HG03025 (cell line): ENCODE measurements around the gene CFAP410.

ENCODE experiments used
- ATAC-seq: cut with Tn5 transposase; IDR thresholded peaks from one replicate; pipeline ENCODE4 v1.9.1; 2021; ENCODE audit warnings: mild to moderate bottlenecking, moderate library complexity; ENCODE audit not compliant: unreplicated experiment, low FRiP score

CFAP410 gene

DNA sequence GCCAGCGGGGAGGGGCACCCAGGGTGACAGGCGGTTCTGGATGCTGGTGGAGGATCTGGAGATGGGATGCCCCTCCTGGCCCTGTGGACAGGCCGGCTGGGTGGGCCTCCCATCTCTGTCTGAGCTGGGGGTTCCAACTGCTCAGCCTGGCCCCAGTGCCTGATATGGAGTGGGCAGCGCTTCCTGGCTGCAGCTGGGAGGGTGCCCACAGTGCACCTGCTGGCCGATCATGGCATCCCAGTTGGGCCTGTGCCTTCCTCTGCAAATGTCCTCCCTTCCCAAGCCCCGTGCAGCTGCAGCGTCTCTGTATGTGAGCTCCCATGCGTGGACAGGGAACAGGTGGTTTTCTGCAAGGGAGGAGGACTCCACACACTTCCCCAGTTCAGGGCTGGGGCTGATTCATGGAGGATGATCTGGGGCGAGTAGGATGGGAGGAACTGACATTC, 37.2 kb downstream of the CFAP410 start:
- no peak for ATAC-seq

DNA sequence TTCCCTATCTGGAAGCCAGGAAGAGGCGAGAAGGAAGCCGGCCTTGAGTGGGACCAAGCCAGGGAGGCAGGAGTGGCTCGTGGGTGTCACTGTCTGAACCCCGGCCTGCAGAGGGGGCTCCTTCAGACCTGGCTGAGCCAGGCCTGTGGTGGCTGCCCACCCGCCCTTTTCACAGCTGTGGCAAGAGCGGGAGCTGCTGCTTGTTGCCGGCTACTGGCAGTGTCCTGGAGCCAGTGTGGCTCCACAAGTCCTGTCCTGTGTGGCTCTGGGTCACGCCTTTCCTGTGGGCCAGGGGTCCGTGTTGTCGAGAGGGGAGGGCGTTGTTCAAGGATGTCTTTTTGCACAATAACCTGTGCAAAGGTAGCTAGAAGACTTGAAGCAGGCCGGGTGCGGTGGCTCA, 38.0 kb downstream of the CFAP410 start:
- ATAC-seq = no peak

DNA sequence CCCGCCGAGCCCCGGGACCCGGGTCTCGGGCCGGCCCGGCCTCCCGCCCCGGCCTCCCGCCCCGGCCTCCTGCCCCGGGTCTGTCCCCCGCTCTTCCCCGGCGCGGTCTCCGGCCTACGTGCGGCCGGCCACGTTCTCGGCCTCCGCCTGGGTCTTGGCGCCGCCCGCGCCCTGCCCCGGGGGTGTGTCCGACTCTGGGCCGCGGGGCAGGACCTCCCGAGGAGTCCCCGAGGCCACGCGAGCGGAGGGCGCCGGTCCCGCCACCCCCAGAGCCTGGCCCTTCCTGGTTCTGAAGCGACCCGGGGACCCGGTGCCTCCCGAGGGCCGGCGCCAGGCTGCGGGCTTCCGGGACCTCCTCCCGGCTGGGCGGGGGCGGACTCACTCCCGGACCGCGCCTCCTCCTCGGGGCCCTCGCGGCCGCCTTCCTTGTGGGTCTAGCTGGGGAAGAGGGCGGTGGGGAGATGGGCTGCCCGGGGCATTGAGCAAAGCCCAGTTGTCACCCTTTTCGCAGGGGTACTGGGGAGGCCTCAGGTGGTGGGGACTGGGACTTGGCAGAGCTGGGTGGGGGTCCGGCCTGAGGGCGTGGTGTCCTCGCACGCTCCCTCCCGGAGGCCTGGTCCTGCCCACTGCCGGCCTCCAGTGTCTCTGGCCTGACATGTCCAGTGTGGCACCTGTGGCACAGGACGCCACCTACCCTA, 38.8 kb downstream of the CFAP410 start:
- ATAC-seq = peak; percentile 30

DNA sequence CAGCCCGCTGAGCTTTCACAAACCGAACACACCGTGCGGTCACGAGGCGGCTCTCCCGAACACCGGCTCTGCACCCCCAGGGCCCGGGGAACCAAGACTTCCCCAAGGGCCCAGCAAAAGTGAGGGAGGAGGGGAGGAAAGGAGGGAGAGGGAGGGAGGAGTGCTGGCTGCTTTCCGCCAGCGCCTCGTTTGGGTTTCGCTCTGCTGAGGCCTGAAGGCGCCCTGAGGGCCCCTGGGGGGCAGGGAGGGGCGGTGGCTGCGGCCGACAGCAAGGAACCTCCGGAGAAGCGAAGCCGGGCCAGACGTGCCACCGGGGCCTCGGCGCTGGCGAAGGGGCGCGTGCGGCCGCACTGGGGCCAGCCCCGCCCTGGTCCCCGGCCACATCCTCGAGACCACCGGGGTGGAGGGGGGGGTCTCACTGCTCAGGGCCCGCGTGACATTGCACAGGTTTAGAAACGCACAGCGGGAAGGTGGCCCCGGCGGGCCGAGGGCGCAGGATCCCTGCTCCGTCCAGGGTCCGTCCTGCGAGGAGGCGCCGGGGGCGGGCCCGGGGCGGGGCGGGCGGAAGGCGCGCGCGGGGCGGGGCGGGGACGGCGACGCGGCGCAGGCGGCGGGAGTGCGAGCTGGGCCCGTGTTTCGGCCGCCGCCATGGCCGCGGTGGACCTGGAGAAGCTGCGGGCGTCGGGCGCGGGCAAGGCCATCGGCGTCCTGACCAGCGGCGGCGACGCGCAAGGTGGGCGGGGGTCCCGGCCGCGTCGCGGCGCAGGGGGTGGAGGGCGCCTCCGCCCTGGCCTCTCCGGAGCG, 39.5 kb downstream of the CFAP410 start, which contains the start of gene PFKL:
Gene PFKL (plus strand): TSS at position 596 of the 804 bp plus-strand sequence. CDS start 53 bp downstream, at position 649.
- peak; percentile 48 for ATAC-seq

DNA sequence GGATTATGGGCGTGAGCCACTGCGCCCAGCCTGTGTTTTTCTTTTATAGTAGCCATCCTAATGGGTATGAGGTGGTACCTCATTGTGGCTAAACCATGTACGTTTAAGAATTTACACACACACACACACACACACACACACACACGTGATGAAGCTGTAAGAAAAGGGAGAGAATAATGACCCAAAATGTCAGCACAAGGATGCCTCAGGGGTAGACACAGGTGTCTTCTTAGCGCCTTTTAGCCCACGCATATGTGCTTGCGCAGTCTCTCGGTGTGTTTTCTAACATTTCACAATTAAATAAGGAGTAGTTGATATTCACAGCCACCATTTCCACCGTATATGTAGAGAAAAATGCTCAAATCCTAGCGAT, 40.1 kb downstream of the CFAP410 start:
- ATAC-seq = no peak

DNA sequence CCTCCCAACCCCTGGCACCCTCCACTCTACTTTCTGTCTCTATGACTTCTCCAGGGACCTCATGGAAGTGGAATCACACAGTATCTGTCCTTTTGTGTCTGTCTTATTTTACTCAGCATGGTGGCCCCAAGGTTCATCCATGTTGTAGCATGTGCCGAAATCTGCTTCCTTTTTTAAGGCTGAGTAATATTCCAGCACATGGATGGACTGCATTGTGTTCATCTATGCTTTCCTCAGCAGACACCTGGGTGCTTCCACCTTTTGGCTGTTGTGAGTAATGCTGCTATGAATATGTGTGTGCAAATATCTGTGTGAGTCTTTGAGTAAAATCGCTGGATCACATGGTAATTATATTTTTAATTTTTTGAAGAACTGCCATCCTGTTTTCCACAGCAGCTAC, 40.9 kb downstream of the CFAP410 start:
- no peak for ATAC-seq

DNA sequence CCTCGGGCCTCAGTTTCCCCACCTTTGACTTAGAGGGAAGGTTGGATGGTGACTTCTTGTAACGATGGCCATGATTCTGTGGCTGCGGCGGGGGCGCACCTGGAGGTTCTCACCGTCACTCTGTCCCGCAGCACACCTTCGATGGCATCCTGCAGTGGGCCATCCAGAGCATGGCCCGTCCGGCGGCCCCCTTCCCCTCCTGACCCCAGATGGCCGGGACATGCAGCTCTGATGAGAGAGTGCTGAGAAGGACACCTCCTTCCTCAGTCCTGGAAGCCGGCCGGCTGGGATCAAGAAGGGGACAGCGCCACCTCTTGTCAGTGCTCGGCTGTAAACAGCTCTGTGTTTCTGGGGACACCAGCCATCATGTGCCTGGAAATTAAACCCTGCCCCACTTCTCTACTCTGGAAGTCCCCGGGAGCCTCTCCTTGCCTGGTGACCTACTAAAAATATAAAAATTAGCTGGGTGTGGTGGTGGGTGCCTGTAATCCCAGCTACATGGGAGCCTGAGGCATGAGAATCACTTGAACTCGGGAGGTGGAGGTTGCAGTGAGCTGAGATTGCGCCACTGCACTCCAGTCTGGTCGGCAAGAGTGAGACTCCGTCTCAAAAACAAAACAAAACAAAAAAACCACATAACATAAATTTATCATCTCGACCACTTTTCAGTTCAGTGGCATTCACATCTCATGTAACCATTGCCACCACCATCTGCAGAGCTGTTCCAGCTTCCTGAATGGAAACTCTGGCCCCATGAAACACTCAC, 41.5 kb downstream of the CFAP410 start:
- no peak for ATAC-seq

DNA sequence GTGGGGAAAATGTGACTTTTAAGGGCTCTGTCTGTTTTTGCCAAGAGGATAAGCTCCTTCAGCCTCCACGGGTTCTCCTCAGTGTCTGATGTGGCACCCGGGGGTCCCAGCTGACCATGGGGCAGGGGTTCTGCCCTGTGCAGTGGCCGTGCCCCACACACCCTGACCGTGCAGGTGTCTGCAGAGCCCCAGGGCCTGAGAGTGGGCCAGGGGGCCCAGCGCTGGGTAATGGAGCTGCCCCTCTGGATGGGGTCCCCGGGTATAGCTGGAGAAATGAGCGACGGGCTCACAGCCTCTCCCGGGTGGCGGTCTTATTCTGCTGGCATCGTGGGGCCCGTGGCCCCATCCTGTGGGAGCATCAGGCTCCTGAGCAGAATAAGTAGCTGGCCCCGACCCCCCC, 42.3 kb downstream of the CFAP410 start:
- ATAC-seq = no peak

DNA sequence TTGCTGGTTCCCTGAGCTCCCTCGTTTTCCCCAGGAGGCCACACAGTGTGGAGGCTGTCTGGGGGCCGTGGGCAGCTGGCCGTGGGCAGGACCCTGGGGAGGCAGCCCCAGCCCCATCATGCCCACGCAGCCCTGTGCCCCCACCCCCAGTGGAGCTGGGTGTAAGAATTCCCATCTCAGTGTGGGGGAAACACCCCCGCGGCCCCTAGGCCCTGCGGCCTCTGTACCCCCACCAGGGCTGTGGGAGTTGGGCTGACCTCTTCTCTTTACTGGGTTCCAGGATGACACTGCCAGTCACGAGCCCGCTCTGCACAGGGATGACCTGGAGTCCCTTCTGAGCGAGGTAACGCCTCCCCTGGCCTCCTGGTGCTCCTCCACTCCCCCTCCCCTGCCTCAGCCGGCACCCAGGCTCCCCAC, 43.1 kb downstream of the CFAP410 start:
- ATAC-seq = no peak

DNA sequence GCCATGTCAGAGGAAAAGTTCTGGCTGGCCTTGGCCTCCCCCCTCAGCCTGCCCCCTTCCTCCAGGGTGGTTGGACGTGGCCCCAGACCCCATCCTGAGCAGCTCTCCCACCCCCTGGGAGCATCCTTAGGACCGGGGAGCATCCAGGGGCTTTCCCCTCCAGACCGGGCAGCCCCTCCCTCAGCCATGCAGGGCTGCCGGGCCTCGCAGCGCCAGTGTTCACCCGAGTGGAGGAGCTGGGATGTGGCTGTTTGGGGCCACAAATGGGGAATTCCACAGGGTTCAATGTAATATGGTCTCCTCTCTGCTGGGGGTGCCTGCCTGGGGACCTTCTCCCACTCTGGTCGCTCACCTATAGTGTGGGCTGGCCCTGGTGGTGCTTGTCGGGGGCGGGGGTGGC, 43.5 kb downstream of the CFAP410 start:
- no peak for ATAC-seq

DNA sequence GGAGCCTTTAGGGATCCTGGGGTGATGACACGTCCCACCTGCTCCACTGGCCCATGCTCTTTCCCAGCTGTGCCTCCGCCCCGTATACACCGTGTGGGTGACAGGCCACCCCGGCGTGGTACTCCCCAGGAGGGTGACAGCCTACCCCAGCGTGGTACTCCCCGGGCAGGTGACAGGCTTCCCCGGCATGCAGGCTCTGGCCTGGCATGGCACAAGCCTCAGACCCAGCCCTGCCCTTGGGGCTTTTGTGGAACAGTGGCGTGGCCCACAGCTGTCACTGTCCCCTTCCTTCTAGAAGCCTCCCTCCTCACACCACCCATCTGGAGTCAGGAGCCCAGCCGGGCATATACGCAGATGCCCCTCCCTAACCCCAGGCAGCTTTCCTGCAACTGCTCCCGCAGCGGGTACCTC, 44.0 kb downstream of the CFAP410 start:
- no peak for ATAC-seq

DNA sequence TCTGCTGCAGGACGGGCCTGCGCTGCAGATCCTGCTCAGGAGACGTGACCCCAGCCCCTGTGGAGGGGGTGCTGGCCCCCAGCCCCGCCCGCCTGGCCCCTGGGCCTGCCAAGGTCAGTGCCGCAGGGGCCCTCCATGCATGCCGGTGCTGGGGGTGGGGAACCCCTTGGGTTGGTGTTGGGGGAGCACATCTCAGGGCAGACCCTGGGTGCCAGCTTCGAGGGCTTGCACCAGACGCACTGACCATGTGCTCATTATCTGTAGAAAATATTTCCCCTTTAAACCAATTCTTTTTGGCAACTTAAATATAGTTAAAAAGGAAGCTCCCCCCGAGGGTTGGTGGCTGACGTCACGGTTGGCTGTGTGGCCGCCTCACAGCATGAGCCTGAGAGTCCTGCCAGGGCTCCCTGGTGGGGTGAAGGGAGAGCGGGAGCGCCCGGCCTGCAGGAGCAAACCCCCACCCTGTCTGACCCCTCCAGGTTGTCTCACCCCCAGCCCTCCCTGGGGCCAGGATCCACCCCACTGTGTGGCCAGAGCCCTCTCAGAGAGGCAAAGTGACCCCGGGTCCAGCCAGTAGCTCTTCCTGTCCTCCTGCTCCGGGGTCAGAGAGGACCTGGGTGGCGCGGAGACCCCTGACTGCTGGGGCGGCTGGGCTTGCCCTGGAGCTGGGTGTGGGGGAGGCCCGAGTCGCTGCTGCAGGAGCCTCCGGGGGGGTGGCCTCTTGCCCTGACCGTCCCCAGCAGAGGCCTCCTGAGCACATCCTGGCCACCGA, 44.6 kb downstream of the CFAP410 start:
- ATAC-seq = no peak

DNA sequence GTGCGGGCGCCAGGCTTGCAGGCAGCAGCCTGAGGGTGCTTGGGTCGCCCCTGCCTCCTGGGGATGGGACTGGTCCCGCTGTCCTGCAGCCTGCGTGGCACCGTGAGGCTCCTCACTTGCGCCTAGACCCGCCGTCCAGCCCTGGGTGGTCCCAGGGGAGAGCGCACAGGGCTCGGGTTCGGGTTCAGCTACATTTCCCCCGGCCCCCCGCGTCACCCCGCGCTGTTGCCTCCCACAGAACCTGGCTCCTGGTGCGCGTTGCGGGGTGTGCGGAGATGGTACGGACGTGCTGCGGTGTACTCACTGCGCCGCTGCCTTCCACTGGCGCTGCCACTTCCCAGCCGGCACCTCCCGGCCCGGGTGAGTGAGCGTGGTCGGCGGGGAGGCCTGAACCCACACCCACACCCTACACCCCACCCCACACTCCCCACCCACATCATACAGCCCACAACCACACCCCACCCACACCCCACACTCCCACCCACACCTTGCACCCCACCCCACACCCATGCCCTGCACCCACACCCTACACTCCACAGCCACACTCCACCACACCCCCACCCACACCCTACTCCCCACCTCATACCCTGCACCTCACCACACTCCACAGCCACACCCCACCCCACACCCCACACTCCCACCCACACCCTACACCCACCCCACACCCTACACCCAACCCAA, 45.5 kb downstream of the CFAP410 start:
- no peak for ATAC-seq

DNA sequence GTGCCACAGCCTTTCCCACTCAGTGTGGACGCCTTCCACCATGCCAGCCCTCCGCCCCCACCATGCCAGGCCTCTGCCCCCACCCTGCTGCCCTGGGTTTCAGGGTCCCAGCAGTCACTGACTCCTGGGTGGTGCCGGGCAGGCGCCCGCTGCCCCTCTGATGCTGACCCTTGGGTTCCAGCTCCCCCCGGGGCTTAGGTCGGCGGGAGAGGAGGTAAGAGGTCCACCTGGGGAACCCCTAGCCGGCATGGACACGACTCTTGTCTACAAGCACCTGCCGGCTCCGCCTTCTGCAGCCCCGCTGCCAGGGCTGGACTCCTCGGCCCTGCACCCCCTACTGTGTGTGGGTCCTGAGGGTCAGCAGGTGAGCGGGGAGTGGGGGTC, 46.4 kb downstream of the CFAP410 start:
- ATAC-seq = no peak

DNA sequence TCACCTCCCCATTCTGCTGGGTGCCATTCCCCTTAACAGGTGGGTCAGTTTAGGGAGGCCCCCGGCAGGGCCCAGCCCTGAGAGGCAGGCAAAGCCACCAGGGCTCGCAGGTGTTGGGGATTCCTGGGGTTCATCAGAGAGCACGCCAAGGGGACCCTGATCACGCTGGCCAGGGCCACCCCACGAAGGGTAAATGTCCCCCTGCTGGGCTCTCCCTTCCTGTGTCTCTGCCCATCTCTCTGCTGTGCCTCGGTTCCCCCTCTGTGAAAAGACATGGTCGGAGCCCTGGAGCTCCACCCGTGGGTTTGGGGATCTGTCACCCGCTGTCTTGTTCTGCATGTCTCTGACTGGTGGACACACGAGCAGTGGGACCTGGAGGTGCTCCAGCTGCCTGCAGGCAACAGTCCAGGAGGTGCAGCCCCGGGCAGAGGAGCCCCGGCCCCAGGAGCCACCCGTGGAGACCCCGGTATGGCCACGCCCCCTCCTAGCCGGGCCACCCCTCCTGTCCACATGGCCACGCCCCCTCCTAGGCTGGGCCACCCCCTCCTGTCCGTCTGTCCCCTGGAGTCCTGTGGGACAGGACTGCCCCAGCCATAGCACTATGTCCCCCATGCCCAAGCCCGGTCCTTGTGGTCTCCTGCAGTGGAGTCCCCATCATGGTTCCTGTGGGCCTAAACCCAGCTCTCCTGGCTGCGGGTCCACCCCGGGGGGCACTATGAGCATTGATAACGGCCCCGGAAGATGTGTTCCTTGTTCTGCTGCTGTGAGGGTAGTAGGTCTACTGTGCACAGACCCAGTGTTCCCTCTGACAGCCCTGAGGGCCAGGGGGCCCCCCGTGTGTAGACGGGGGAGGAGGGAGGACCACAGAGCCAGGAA, 47.0 kb downstream of the CFAP410 start:
- ATAC-seq = no peak

DNA sequence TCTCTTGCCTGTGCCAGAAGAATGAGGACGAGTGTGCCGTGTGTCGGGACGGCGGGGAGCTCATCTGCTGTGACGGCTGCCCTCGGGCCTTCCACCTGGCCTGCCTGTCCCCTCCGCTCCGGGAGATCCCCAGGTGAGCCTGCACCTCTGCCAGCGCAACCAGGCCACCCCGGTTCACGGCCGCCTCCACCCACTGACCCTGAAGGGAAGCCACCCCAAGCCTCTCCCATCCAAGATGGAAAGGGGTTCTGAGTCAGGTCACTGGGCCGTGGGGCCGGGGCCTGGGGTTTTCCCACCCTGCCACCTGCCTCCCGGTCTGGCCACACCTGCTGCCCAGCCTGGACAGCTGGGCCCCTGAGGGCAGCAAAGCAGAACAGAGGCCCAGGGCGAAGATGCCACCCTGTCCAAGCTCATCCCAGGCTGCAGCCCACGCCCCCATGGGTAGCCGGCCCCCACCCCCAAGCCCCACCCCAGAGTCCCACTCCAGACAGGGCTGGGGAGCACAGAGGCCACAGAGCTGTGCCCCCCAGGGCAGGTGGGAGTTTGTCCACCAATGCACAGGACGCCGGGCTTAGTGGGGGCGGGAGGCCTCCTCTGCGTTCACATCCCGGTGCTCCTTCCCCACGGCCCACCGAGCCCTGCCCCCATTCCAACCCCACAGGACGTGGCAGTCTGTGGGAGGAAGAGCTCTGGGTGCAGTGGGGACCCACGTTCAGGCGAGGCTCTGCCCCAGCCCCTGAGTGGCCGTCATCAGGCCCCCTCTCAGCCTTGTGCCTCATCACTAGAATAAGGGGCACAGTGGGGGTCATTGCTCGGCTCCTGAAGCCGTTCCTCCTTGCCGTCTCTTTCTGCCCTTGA, 47.9 kb downstream of the CFAP410 start:
- ATAC-seq = no peak

DNA sequence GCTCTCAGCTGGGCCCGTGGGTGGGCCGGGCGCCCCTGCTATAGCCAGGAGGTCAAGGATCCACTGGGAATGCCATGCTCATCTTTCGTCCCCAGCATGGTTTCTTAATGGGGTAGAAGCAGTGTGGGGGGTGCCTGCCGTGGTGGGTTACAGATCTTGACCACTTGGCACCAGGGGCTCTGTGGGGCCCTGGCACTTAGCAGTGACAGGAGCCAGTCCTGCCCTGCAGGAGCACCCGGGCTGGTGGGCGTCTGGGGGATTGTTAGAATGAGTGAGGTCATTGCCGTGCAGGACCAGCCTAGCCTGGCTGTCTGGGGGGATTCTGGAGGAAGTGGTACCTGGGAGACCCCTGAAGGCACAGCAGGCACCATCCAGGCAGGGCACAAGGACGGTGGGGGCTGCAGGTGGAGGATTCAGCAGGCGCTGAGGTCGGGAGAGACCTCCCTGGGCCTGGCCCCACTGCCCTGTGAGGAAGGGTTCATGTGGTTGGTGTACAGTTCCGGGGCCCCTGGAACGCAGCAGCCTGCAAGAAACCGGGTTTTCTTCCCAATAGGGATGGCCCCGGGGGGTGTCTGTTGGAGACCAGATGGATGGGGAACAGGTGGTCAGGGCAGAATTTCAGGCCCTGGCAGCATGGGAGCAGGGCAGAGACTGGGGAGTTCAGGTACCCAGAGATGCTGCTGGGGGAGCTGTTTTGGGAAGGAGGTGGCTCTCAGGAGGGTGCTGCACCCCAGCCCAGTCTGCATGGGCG, 48.7 kb downstream of the CFAP410 start:
- ATAC-seq = no peak
